WERI-Rb-1 (cell line): ENCODE measurements around the gene SLC25A34.

ENCODE experiments used
- DNase-seq: peaks from one replicate; pipeline ENCODE4 v3.0.0-alpha.2; 2020
- H3K27ac ChIP-seq: fragments of 250-450 bp; sonication (Bioruptor Pico); 2 replicates; pipeline ENCODE4 v1.5.1; 2020; ENCODE audit warnings: mild to moderate bottlenecking, moderate library complexity
- H3K27me3 ChIP-seq: fragments of 250-450 bp; sonication (Bioruptor Pico); 2 replicates; pipeline ENCODE4 v1.5.1; 2021; ENCODE audit warnings: mild to moderate bottlenecking, low read depth, moderate library complexity; ENCODE audit not compliant: insufficient read depth, severe bottlenecking
- H3K36me3 ChIP-seq: fragments of 250-450 bp; sonication (Bioruptor Pico); 2 replicates; pipeline ENCODE4 v1.5.1; 2020; ENCODE audit warnings: mild to moderate bottlenecking, moderate library complexity
- H3K4me3 ChIP-seq: 2 replicates; pipeline ENCODE4 v1.5.1; 2011; ENCODE audit warnings: low read depth, mild to moderate bottlenecking, control low read depth, low read length
- H3K9me3 ChIP-seq: fragments of 250-450 bp; sonication (Bioruptor Pico); 2 replicates; pipeline ENCODE4 v1.5.1; 2021; ENCODE audit warnings: mild to moderate bottlenecking, moderate library complexity; ENCODE audit not compliant: severe bottlenecking
- TF ChIP-seq, protein P1 (sequence below): IDR thresholded peaks from 2 replicates; pipeline ENCODE4 v1.5.1; 2011; ENCODE audit warnings: low read depth, mild to moderate bottlenecking, control low read depth, inconsistent platforms, low read length

Gene SLC25A34

DNA sequence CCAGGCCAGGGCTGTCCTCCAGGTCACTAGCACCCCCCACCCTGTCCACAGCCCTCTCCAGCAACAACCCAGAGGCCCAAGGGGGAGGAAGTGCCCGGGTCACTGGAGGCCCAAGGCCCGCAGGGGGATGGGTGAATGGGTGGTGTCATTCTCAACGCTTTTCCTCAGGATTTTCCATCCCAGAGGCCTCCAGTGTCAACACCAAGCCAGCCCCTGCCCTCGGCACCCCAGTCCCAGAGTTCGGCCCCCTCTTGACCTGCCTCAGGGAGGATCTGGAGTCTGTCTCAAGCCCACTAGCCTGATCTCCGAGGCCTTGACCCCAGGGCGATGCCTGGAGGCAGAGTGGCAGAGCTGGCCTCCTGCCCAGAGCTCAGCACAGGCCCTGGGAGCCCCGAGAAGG, 11.3 kb downstream of the SLC25A34 start:
- H3K27ac ChIP-seq, result no peak overlapping the region

GRCh38 chr1:15748264-15748663, 12.2 kb downstream of the SLC25A34 start:
- Histone ChIP-seq H3K9me3 (no peaks in the 10 kb centered on the region), H3K4me3 (no peak overlapping the region), H3K27ac (no peak overlapping the region), H3K27me3 (no peaks in the 10 kb centered on the region), H3K36me3 (no peaks in the 10 kb centered on the region)
- DNase-seq, result no peak
- TF ChIP-seq, protein P1, sequence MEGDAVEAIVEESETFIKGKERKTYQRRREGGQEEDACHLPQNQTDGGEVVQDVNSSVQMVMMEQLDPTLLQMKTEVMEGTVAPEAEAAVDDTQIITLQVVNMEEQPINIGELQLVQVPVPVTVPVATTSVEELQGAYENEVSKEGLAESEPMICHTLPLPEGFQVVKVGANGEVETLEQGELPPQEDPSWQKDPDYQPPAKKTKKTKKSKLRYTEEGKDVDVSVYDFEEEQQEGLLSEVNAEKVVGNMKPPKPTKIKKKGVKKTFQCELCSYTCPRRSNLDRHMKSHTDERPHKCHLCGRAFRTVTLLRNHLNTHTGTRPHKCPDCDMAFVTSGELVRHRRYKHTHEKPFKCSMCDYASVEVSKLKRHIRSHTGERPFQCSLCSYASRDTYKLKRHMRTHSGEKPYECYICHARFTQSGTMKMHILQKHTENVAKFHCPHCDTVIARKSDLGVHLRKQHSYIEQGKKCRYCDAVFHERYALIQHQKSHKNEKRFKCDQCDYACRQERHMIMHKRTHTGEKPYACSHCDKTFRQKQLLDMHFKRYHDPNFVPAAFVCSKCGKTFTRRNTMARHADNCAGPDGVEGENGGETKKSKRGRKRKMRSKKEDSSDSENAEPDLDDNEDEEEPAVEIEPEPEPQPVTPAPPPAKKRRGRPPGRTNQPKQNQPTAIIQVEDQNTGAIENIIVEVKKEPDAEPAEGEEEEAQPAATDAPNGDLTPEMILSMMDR, result no peak

More for the DNA sequence above, 11.3 kb downstream of the SLC25A34 start:
- no peak for DNase-seq
- TF ChIP-seq, protein P1, result no peak
- Histone ChIP-seq H3K27me3 (no peaks in the 10 kb centered on the region), H3K9me3 (no peaks in the 10 kb centered on the region), H3K4me3 (no peak overlapping the region), H3K36me3 (no peaks in the 10 kb centered on the region)

DNA sequence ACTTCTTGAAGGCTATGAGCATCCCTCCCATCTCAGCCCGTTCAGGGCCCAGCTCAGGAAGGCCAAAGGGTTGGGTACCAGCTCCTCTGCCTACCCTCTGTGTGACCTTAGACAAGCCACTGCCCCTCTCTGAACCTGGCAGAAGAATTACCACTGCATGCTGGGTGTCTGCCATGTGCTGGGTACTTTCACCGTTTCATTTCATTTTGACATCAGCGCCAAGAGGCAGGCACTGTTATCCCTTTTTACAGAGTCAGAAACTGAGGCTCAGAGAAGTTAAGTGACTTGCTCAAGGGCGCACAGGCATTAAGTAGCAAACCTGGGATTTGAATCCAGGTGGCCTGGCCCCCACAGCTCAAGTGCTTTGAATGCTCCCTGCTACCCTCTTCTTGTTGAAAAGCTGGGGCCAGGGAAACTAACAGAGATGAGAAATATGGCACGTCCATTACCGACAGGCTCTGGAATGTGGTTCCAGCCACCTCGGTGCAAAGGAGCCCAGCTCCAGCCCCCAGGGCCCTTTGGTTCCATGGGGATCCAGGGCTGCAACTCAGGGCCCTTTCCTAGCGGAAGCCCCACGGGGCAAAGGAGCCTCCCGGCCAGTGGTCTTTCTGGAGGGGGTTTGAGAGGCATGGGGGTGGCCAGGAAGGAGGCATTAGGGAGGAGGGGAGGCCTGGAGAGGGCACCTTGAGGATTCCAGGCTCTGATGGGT, 12.8 kb downstream of the SLC25A34 start:
- no peak for DNase-seq
- no peaks in the 10 kb centered on the region for H3K27me3 ChIP-seq
- no peaks in the 10 kb centered on the region for H3K36me3 ChIP-seq
- TF ChIP-seq, protein P1, result no peak
- H3K4me3 ChIP-seq, result no peak overlapping the region
- no peak overlapping the region for H3K27ac ChIP-seq
- no peaks in the 10 kb centered on the region for H3K9me3 ChIP-seq

DNA sequence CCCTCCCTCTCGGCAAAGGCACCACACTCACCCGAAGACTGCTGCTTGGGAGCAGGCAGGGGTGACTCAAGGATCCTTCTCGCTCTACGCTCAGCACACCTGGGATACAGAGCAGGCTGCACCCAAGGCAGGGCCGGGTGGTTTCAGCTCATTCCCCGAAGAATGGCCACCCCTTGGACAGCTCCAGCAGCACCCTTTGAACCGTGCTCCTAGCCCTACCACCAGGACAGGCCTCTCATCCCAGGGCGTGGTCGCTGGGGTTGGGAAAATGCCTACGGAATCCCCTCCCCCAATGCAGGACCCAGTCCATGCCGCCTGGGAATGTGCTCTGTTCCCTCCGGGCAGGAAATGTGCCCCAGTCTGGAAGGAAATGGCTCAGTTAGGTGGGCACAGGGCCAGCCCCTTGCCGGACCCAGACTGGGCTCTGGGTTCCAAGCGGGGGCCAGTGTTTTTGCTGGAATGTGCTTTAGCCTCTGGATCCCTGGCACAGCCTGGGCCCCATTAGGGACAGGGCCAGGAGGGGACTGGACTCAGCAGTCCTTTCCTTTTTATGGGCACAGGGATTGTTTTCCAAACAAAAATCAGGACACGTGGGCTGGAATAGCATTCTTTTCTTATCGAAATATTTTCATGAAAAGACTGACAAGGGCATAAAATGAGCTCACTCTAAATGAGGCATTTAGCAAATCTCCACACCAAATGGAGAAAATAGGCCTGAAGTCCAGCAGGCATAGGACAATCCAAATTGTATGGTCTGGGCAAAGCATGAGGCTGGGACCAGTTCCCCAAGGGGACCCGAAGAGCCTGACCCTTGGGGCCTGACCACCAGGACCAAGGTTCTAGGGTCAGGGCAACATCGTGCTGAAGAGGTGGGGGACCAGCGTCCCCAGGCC, 13.6 kb downstream of the SLC25A34 start:
- H3K4me3 ChIP-seq, result no peak overlapping the region
- no peak for DNase-seq
- H3K27ac ChIP-seq, result no peak overlapping the region
- no peaks in the 10 kb centered on the region for H3K36me3 ChIP-seq
- TF ChIP-seq, protein P1, result no peak
- H3K27me3 ChIP-seq, result no peaks in the 10 kb centered on the region
- no peaks in the 10 kb centered on the region for H3K9me3 ChIP-seq

GRCh38 chr1:15750924-15751323, 14.9 kb downstream of the SLC25A34 start:
- no peak overlapping the region for H3K27ac ChIP-seq
- no peak overlapping the region for H3K4me3 ChIP-seq
- TF ChIP-seq, protein P1, result no peak
- H3K27me3 ChIP-seq, result no peaks in the 10 kb centered on the region
- DNase-seq, result no peak
- no peaks in the 10 kb centered on the region for H3K9me3 ChIP-seq
- H3K36me3 ChIP-seq, result no peaks in the 10 kb centered on the region
